GM18909 (cell line): ENCODE results near the gene SGIP1.

ENCODE experiments used
- ATAC-seq: cut with Tn5 transposase; IDR thresholded peaks from one replicate; pipeline ENCODE4 v1.9.1; 2021; ENCODE audit warnings: mild to moderate bottlenecking; ENCODE audit not compliant: unreplicated experiment, poor library complexity

The SGIP1 gene

DNA sequence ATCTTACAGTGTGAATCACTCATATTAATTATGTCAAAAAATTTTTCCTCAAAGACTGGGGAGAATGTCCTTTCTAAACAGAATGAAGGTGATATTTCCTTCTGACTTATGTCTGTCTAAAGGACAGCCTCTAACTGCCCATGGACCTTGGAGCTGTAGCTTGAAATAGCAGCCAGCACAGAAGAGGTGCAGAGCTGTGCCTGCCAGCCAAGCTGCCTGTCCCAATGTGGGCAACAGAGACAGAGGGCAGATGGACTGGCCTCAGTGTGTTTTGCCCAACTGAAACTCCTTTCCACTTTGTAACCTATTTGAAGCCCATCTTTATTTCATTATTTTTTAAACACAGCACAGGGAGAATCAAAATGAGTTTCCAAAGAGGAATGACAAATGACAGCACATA lies 120.7 kb downstream of the SGIP1 start:
- ATAC-seq: no peak

DNA sequence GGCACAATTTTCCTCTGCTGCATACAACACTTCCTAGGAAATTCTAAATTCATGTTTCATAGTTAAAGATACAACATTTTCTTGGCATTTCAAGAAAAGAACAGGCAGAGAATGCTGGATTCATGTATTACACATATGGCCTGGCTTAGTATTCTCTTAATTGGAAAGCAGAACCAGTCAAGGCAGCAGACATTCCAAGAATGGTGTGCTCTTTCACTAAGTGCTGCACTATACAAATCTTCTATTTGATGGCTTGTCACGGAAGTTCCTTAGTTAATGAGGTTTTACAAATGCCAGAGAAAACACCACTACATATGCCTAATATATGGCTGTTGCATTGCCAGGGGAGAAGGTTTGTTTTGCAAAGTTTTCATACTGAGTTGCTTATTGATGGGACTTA lies 137.5 kb downstream of the SGIP1 start:
- no peak for ATAC-seq

DNA sequence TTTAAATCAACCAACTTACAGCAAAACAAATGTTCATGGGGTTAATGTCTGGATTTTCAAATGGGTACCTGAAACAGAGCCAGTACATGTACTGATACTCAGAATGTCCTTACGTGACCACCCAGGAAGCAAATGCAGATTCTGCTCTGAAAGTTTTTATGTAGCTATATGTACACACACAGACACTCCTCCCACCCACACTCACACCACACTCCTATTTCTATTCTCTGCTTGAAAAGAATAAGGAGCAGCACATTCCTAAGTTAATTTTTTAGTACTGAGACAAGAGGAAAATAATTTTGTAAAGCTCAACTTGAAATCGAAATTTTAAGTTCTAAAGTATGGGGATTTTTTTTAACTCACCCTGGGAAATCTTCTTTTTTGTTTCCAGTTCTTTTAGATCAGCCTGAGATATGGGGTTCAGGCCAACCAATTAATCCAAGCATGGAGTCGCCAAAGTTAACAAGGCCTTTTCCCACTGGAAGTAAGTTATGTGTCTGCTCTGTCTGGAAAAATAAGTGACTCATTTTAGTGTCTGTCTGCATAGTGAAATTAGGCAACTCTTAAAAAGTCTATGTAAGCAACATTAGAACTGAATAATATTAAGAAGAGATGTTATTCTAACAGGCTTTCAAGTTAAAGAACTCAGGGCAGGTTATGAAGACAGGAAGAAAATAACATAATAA lies 142.8 kb downstream of the SGIP1 start:
- no peak for ATAC-seq

DNA sequence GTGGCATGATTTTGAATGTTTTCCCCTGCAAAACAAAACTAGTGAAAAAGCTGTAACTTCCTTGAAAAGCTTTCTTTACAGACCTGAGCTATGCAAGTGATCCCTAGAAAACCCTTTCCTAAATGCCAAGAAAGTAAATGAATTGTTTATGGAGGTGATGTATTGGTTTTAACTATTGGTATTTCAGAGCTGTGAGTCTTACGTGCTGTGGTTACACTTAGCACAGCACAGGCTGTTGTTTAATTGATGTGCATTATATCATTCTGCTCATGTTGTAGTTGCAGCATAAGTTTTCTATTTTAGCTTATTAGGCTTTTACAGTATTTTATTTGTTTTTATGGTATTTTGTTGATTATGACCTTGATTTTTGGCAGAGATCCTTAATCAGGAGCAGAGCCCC lies 144.2 kb downstream of the SGIP1 start:
- ATAC-seq: no peak

DNA sequence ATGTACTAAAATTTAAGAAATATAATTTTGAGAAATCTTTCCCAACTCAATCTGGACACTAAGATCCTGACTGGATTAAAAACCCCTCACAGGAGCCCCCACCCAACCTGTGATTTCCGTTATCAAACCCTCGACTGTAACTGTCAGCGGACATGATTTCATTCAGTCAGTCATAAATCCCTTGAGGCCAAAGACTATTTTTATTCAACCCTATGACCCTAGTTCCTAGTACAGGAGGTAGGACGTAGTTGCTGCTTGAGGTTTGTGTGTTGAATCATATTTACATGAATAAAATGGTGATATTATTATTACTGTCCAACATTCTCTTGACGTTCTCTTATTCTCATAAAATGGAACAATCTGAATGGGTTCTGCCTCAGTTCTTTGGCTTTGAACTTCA lies 145.2 kb downstream of the SGIP1 start:
- no peak for ATAC-seq

DNA sequence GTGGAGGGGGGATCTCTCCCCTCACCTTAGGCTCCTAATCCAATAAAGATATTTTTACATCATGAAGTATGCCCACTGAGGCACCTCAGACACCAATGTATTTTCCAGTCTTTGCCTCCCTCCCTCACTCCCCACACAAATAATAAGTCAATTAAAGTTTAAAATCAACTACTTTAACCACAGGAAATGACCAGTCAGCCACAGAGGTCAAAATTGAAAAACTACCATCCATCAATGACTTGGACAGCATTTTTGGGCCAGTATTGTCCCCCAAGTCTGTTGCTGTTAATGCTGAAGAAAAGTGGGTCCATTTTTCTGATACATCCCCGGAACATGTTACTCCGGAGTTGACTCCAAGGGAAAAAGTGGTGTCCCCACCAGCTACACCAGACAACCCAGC lies 147.7 kb downstream of the SGIP1 start:
- ATAC-seq: no peak

DNA sequence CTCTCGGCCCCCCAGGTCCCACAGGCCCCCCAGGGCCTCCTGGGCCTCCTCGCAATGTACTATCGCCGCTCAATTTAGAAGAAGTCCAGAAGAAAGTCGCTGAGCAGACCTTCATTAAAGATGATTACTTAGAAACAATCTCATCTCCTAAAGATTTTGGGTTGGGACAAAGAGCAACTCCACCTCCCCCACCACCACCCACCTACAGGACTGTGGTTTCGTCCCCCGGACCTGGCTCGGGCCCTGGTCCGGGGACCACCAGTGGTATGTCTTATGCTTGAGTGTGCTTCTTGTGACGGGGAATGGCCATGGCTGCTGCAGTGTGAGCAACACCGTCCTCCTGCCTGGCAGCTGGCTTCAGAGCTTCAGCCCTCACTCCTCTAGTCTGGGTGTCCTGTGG lies 148.2 kb downstream of the SGIP1 start:
- ATAC-seq: no peak

DNA sequence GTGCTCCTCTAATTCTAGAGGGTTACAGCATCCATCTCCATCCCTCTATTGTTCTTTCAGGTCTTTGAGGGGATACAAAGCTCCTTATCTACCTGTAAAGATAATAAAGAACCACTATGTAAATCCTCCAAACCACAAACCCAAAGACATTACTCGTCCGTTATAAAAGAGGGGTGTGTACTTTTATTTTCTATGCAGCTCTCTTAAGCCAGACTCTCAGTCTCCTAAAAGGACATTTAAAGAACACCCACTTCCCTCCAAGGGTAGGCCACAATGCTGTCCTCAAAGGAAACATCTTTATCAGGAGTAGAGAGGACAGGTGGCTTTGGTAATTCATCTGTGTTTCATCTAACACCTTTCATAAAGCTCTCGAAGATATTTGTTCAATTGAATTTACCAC lies 150.4 kb downstream of the SGIP1 start:
- ATAC-seq: no peak

DNA sequence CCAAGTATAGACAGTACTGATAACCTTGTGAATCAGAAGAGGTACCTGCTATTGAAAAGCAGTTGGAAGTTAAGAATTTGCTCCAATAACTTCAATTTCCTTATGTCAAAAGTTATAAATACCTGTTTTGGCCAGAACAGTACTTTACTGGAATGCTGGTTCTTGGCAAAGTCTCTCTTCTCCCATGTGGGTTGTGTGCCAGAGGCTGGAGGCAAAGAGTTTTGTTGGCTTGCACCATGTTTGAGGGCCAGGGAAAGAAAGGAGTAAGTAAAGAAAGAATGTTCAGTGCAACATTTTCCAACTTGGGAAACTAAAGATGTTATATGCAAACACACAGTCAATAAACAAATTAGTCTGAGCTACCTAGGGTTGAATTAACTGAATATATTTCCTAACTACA lies 151.3 kb downstream of the SGIP1 start:
- no peak for ATAC-seq

DNA sequence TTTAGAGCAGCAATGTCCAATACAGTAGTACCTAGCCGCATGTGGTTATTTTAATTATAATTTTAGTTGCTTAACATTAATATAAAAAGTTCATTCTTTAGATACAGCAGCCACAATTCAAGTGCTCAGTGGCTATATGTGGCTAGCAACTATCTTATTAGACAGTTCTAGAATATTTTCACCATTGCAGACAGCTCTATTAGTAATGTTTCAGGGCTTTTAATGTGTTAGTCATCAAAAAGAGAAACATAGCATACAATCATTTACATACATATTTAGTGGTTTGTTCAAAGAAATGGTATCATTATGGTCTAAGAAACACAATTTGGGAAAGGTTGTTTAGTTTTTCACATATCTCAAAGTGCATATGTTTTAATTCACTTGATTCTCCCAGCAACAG lies 151.7 kb downstream of the SGIP1 start:
- ATAC-seq: no peak

DNA sequence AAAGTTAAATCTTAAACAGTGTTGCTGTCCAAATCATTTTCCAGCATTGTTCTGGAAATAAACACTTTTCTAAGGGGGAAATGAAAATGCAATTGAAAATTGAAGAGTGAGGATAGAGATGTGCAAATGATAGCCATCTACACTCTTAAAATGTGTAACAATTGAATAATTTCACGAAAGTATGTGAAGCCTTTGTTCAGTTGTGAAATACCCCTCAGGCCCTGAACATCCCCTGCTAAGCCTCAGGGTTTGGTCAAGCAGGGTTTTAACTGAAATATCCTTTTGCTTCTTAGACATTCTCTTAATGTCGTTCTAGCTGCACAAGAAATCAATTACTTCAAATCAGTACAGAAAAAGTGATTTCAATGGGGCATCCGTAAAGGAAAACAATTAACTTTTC lies 152.5 kb downstream of the SGIP1 start:
- no peak for ATAC-seq

DNA sequence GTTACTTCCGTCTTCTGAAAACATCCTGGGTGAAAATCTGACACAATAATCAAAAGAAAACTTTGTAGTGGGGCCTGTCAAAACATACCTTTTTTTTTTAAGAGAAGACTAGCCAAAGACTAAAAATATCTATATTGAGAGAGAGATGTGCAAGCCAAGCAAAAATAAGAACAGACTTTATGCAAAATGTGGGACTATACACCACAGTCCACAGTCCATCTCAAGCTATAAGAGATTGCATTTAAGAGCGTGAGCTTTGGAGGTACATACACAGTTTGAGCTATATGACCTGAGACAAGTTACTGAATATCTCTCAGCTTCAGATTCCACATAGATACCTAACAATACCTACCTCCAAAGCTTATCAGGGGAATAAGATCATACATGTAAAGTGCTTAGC lies 153.4 kb downstream of the SGIP1 start:
- ATAC-seq: no peak

DNA sequence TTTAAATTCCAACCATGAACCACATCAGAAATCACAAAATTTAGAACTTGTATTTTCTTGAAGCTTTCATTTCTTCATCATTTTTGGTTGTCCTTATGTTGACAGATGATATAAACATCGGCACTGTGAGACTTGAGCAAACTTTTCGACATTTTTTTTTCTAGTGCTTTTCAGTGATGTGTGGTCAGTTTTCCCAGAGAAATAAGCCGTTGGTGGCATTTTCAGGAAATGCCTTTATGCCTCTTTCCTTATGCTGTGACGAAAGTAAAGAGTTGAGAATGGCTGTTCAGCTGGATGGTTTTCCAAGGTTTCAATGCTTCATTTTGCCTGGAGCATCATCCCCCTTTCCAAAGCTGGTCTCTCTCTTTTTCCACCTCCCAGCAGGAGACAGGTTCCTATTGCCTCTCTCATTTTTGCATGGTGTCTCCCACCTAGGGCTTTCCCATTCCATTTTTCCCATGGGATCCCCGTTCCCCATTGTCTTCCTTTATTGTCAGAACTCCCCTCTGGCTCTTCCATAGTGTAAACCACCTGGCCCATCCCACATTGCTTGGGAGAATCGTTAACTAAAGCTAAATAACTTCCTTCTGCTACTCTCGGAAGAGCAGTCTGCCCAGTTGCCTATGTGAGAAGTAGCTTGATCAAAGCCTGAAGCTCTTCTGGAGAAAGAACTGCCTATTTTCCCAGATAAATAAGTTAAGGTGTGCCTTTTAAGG lies 156.9 kb downstream of the SGIP1 start:
- ATAC-seq: no peak

DNA sequence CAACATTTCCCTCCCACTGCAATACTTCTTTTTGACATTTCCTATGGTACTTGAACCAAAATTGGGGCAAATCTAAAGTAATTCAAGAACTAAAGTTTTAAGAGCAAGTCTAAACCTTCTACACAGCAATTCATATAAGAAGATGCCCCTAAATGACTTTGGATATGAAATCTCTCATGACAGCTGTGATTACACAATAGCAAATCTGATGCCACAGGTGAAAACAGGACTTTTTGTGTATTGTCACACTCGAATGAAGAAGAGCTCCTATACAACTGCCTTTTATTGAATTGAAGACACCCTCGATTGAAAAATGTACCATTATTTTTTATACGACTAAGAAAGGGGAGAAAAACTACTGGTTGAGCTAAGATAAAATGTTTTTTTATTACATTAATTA lies 158.7 kb downstream of the SGIP1 start:
- ATAC-seq: no peak

DNA sequence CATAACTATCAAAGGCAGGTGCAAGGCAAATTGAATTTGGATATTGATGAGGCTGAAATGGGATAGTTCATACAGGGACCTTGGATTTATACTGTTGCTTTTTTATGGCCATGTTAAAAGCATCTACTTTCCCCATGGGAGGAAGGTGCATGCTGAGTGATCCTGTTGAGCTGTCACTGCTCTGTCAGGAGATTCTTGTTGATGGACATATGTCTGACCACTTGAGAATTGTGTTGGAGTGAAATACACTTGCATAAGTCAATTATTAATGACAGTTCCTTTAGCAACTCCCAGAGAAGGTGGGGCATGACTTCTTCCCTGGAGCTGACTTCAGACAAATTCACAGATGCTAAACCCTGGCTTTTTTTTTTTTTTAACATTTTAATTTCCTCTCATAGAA lies 159.9 kb downstream of the SGIP1 start:
- ATAC-seq: no peak

DNA sequence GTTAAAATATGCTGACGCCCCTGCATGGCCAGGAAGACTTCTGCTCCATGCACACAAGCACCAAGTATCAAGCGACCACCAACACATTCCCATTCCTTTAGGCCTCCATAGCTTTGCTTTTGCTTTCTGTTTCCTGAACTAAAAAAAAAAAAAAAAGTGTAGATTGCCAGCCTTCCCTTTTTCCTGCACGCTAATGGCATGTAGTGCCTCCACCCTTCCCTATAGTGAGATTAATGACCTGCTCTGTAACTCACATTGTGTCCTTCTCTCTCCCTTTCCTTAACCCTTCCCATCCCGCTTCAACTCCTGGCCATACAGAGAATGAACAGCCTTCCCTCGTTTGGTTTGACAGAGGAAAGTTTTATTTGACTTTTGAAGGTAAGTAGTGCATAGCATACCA lies 161.2 kb downstream of the SGIP1 start:
- ATAC-seq: no peak

DNA sequence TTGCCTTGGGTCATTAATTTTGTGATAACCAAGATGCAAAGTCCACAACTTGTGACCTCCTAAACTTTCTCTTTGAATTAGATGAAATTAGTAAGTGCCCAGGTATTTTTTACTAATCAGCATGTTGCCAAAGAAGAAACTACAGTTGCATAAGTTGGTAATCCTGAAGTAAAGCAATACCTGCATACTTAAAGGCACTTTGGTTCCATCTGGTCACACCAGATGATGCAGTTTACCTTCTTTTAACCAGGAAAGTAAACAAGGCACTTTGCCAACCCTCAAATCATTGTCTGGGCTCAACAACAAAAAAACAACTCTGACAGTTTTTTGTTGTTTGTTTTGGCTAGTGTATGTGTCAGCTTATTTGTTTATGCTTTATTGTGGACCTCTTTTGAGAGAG lies 162.8 kb downstream of the SGIP1 start:
- no peak for ATAC-seq

DNA sequence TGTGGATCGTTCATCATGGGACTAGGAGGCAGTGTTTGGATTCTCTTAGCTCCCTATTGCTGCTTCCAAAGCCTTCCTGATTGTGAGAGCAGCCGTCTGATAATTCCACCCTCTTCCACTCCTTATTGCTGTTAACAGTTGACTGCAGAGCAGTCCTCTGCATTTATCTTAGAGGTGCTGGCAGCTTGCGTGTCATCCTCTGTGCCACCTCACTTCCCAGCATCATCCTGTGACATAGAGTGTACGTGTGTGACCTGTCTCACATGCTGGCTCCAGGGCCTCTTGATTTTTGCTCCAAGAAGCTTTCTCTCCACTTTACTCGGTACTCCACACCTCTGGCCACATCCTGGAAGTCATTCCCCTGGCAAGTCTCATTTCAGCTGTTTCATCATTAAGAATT lies 165.3 kb downstream of the SGIP1 start:
- no peak for ATAC-seq

DNA sequence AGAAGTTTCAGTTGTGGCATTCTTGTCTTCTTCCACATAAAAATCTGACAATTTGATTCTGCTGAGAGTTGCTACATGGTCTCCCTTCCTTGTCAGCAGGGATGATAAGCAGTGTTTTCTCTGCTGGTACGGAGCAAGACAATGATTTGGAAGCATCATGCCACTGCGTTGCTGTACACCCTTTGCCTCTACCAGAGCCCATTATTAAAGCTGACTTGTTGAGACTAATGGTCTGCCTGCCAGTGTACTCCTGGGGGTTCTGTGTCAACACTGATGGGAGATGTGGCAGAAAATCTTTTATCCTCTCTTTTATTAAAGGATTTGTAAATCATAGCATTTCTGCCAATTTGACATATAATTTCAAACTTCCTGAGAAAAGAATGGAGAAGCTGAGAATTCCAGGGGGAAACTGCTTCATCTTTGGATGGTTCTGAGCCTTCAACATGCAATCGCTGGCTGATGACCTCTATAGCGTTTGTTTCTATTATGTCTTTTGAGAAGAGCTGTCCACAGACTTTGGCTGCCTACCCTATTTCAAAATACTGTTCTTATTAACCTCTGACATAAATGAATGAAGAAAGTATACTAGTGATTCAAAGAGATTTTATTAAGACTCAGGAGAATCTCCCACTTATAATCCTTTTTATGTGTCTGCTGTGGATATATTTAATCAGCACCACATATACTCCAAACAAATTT lies 170.4 kb downstream of the SGIP1 start:
- ATAC-seq: no peak

DNA sequence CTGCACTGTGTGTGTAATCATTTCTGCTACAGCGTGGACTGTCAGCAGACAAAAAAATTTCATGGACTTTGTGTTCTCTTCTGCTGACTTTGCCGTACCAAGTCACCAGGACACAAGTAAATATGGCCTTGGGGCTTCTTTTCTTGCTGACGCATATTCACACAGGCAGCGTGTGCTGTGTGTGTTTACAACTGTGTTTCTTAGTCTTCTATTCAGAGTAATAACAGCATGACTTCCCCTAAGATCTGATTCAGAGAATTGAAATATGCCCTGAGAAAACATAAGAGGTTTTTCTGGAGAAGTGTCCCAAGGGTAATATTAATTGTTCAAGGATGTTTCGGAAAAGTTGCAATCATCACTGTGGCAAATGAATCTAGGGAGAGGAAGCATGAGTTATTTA lies 171.2 kb downstream of the SGIP1 start:
- no peak for ATAC-seq

DNA sequence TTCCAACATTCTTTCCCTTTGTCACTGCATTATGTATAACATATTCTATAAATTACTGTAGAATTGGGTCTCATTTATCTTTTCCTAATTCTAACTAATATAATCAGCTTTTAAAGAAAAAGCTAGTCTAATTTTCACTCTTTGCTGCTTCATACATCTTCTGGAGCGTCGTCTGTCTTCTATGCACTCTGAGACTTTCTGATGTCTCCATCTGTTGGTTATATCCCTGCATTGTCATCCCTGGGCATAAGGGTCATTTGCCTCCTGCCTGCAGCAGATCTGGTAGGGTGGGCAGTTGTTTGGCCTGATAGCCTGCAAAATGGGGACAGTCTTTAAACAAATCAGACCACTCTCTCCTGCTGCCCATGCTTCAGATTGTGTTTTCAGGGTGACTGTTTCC lies 177.5 kb downstream of the SGIP1 start:
- no peak for ATAC-seq

DNA sequence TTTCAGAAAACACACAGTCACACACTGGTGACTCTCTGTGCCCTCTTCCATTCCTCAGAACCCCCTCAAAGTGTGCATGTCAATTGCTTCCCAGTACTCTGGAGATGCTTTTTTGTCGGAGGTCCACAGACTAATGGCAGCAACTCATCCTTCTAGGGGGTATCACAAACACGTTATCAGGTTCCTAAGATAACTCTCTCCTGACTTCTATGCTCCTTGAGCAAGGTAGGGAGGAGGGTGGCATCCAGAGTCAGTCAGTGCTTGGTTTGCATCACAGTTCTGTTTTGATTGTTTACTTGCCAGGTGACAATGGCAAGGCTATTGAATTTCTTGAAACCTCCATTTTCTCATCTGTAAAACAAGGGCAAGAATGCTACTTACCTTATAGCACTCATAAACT lies 178.9 kb downstream of the SGIP1 start:
- ATAC-seq: no peak
